Measurements from ENCODE around the gene MSANTD3.

The MSANTD3 gene

DNA sequence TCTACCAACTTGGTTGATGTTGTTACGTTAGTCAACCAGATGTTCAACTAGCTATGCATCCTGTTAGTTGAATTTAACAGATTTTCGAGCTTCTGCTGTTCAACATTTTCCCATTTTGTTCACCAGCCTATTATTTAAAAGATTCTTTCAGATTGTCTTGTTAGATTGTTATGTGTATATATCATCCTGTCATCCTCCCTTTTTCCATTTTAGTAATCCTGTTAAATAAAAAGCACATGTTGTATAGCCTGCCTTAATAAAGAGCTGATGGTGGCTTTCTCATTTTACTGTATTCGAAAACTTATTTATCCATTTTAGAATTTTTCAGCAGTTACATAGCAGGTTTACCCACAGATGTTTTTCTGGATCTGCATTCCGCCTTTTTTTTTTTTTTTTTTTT lies 50.3 kb downstream of the MSANTD3 start:
- TF ChIP-seq, protein P1, sequence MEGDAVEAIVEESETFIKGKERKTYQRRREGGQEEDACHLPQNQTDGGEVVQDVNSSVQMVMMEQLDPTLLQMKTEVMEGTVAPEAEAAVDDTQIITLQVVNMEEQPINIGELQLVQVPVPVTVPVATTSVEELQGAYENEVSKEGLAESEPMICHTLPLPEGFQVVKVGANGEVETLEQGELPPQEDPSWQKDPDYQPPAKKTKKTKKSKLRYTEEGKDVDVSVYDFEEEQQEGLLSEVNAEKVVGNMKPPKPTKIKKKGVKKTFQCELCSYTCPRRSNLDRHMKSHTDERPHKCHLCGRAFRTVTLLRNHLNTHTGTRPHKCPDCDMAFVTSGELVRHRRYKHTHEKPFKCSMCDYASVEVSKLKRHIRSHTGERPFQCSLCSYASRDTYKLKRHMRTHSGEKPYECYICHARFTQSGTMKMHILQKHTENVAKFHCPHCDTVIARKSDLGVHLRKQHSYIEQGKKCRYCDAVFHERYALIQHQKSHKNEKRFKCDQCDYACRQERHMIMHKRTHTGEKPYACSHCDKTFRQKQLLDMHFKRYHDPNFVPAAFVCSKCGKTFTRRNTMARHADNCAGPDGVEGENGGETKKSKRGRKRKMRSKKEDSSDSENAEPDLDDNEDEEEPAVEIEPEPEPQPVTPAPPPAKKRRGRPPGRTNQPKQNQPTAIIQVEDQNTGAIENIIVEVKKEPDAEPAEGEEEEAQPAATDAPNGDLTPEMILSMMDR (IDR thresholded peaks at IDR 0.05; ENCODE audit: control extremely low read depth, extremely low read depth, low read depth, missing control alignments) = no peak
- DNase-seq (ENCODE audit: extremely low spot score) = no peak
- ChIA-PET CTCF (interaction anchor here (0.9 to 2.0 kb wide), 4 partner anchors 9 to 29 kb away, joined by 3 to 9 read pairs (median 6); no protein-coding TSS in a partner anchor), POLR2A (no interaction called here)

DNA sequence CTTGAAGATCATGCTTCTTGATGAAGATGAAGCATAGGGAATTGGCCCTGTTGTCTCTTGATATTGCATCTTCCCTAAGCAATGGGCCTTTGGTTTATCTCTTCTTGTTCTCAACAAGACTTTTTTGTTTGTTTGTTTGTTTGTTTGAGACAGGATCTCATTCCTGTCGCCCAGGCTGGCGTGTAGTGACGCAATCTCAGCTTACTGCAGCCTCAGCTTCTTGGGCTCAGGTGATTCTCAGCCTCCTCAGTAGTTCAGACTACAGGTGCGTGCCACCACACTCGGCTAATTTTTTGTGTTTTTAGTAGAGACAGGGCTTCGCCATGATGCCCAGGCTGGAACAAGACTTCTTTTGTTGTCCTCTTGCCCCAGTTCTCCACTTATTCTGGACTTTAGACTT lies 51.2 kb downstream of the MSANTD3 start:
- TF ChIP-seq, protein P1 (IDR thresholded peaks at IDR 0.05; ENCODE audit: control extremely low read depth, extremely low read depth, low read depth, missing control alignments) = no peak
- ChIA-PET CTCF (interaction anchor here (0.9 to 2.0 kb wide), 5 partner anchors 8 to 92 kb away, joined by 3 to 9 read pairs (median 5); no protein-coding TSS in a partner anchor), POLR2A (no interaction called here)
- no peak for DNase-seq (ENCODE audit: extremely low spot score)

DNA sequence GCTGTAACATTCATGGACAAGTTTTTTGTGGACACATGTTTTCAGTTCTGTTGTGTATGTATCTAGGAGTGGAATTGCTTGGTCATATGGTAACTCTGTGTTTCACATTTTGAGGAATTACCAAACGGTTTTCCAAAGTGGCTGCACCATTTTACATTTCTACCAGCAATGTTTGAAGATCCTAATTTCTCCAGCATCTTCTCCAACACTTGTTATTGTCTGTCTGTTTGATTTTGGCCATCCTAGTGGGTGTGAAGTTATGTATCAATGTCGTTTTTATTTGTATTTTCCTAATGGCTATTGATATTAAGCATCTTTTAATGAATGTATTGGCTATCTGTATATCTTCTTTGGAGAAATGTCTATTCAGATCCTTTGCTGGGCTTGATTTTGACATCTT lies 52.9 kb downstream of the MSANTD3 start:
- no peak for DNase-seq (ENCODE audit: extremely low spot score)
- ChIA-PET POLR2A (no interaction called here), CTCF (no interaction called here)
- TF ChIP-seq, protein P1 (IDR thresholded peaks at IDR 0.05; ENCODE audit: control extremely low read depth, extremely low read depth, low read depth, missing control alignments) = no peak

GRCh38 chr9:100485196-100485595 lies 58.3 kb downstream of the MSANTD3 start:
- TF ChIP-seq, protein P1 (IDR thresholded peaks at IDR 0.05; ENCODE audit: control extremely low read depth, extremely low read depth, low read depth, missing control alignments) = no peak
- ChIA-PET POLR2A (no interaction called here), CTCF (interaction anchor here (2.0 kb wide), 1 partner anchor 8 kb away, joined by 9 read pairs; no protein-coding TSS in a partner anchor)
- no peak for DNase-seq (ENCODE audit: extremely low spot score)

DNA sequence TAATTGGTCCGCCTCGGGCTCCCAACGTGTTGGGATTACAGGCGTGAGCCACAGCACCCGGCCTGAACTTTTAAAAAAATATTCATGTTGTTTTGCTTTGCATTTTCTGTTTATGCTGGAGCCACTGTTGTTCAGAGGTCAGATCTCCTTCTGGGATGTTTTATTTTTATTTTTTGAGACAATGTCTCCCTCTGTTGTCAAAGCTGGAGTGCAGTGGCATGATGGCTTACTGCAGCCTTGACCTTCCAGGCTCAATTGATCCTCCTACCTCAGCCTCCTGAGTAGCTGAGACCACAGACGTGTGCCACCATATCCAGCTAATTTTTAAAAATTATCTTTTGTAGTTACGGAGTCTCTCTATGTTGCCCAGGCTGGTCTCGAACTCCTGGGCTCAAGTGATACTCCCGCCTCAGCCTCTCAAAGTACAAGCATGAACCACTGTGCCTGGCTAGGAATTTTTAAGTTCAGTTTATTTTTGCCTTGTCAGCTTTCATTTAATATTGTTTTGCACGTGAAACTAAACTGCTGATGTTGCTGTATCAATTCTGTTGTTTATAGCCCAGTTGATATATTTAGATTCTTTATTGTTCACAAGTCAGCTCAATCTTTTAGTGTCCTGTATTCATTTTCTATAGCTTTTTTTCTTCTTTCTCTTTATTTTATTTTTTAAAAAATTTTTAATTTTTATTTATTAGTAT lies 59.7 kb downstream of the MSANTD3 start:
- DNase-seq (ENCODE audit: extremely low spot score) = no peak
- POLR2A ChIA-PET = no interaction called here
- CTCF ChIA-PET = interaction anchor here (2.0 kb wide), 1 partner anchor 9 kb away, joined by 9 read pairs; no protein-coding TSS in a partner anchor
- TF ChIP-seq, protein P1 (IDR thresholded peaks at IDR 0.05; ENCODE audit: control extremely low read depth, extremely low read depth, low read depth, missing control alignments) = no peak

GRCh38 chr9:100488177-100488576 lies 61.2 kb downstream of the MSANTD3 start:
- POLR2A ChIA-PET = no interaction called here
- TF ChIP-seq, protein P1 (IDR thresholded peaks at IDR 0.05; ENCODE audit: control extremely low read depth, extremely low read depth, low read depth, missing control alignments) = no peak
- no peak for DNase-seq (ENCODE audit: extremely low spot score)
- CTCF ChIA-PET = no interaction called here

Measured in GM10248 (cell line).